WERI-Rb-1 (cell line): Measurements from ENCODE around the gene FRMD4A.

ENCODE experiments used
- DNase-seq: peaks from one replicate; pipeline ENCODE4 v3.0.0-alpha.2; 2020
- H3K27ac ChIP-seq: fragments of 250-450 bp; sonication (Bioruptor Pico); 2 replicates; pipeline ENCODE4 v1.5.1; 2020; ENCODE audit warnings: mild to moderate bottlenecking, moderate library complexity
- H3K27me3 ChIP-seq: fragments of 250-450 bp; sonication (Bioruptor Pico); 2 replicates; pipeline ENCODE4 v1.5.1; 2021; ENCODE audit warnings: mild to moderate bottlenecking, low read depth, moderate library complexity; ENCODE audit not compliant: insufficient read depth, severe bottlenecking
- H3K36me3 ChIP-seq: fragments of 250-450 bp; sonication (Bioruptor Pico); 2 replicates; pipeline ENCODE4 v1.5.1; 2020; ENCODE audit warnings: mild to moderate bottlenecking, moderate library complexity
- H3K4me3 ChIP-seq: 2 replicates; pipeline ENCODE4 v1.5.1; 2011; ENCODE audit warnings: low read depth, mild to moderate bottlenecking, control low read depth, low read length
- H3K9me3 ChIP-seq: fragments of 250-450 bp; sonication (Bioruptor Pico); 2 replicates; pipeline ENCODE4 v1.5.1; 2021; ENCODE audit warnings: mild to moderate bottlenecking, moderate library complexity; ENCODE audit not compliant: severe bottlenecking
- CTCF ChIP-seq: IDR thresholded peaks from 2 replicates; pipeline ENCODE4 v1.5.1; 2011; ENCODE audit warnings: low read depth, mild to moderate bottlenecking, control low read depth, inconsistent platforms, low read length

FRMD4A gene

GRCh38 chr10:13765641-13766341, 564.9 kb downstream of the FRMD4A start:
- H3K9me3 ChIP-seq, result no peaks in the 10 kb centered on the region
- H3K27ac ChIP-seq, result no peak overlapping the region
- H3K4me3 ChIP-seq, result no peak overlapping the region
- no peaks in the 10 kb centered on the region for H3K36me3 ChIP-seq
- TF ChIP-seq CTCF, result no peak
- DNase-seq, result no peak
- no peaks in the 10 kb centered on the region for H3K27me3 ChIP-seq

GRCh38 chr10:13761490-13762091, 569.1 kb downstream of the FRMD4A start:
- TF ChIP-seq CTCF, result no peak
- Histone ChIP-seq H3K9me3 (no peaks in the 10 kb centered on the region), H3K36me3 (no peaks in the 10 kb centered on the region), H3K27ac (no peak overlapping the region), H3K4me3 (no peak overlapping the region), H3K27me3 (no peaks in the 10 kb centered on the region)
- DNase-seq, result no peak

GRCh38 chr10:13759168-13759567, 571.6 kb downstream of the FRMD4A start:
- DNase-seq, result no peak
- TF ChIP-seq CTCF, result no peak
- no peak overlapping the region for H3K27ac ChIP-seq
- no peak overlapping the region for H3K4me3 ChIP-seq
- H3K27me3 ChIP-seq, result no peaks in the 10 kb centered on the region
- no peaks in the 10 kb centered on the region for H3K36me3 ChIP-seq
- no peaks in the 10 kb centered on the region for H3K9me3 ChIP-seq

- no peak for TF ChIP-seq CTCF
- no peak overlapping the region for H3K27ac ChIP-seq
- H3K9me3 ChIP-seq, result no peaks in the 10 kb centered on the region
- H3K4me3 ChIP-seq, result no peak overlapping the region
- DNase-seq, result no peak
- no peaks in the 10 kb centered on the region for H3K27me3 ChIP-seq
- no peaks in the 10 kb centered on the region for H3K36me3 ChIP-seq
Observed at GRCh38 chr10:13758756-13759155, 572.0 kb downstream of the FRMD4A start.

GRCh38 chr10:13758312-13758711, 572.4 kb downstream of the FRMD4A start:
- DNase-seq, result peak; percentile 48
- H3K9me3 ChIP-seq, result no peaks in the 10 kb centered on the region
- peak overlapping the region; percentile 41 for H3K27ac ChIP-seq
- H3K27me3 ChIP-seq, result no peaks in the 10 kb centered on the region
- no peak overlapping the region for H3K4me3 ChIP-seq
- TF ChIP-seq CTCF, result no peak
- no peaks in the 10 kb centered on the region for H3K36me3 ChIP-seq
